ENCODE results near the gene TMEM200A. TPM values are rescaled to one million over a fixed set of nuclear protein-coding genes. Genes with fewer than 3 reads are reported as not detected.

Gene TMEM200A
- total RNA-seq, 2 donors from 2014 or later, result 0.66 to 1.0 TPM

- no peak for TF ChIP-seq POLR2A (IDR thresholded peaks at IDR 0.05)
- TF ChIP-seq CTCF (IDR thresholded peaks at IDR 0.05), result no peak
- H3K4me3 ChIP-seq, result no peak overlapping the region
- no peaks in the 10 kb centered on the region for H3K9me3 ChIP-seq
- no peaks in the 10 kb centered on the region for H3K36me3 ChIP-seq (replicated peaks in 1 of 2; ENCODE audit: insufficient read depth in 1 of 2, low read depth in 2 of 2)
- H3K4me1 ChIP-seq, result no peaks in the 10 kb centered on the region
- WGBS, 2 donors, result 66 to 76% methylated on average over 4 of the region's 4 CpGs
- no peaks in the 10 kb centered on the region for H3K27me3 ChIP-seq
- DNase-seq, result no peak
- intact Hi-C loops (cut with DNase I), result no loop called here
- no peak overlapping the region for H3K27ac ChIP-seq
- no peak for ATAC-seq
Observed at GRCh38 chr6:130457605-130458004, 91.8 kb downstream of the TMEM200A start.

DNA sequence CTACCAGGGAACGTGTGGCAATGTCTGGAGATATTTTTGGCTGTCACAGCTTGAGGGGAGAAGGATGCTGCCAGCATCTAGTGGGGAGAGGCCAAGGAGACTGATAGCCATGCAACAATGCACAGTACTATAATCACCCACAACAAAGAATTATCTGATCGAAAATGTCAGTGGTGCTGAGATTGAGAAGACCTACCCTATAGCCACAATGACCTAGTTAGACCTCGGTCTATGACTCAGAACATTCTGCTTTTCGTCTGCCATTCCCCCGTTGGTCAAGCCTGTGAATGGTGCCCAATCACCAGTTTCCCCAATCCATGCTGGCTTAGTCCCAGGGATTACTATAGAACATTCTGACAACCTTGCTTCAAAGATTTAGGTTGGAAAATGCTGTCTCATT, 93.5 kb downstream of the TMEM200A start:
- Histone ChIP-seq H3K36me3 (replicated peaks in 1 of 2; ENCODE audit: insufficient read depth in 1 of 2, low read depth in 2 of 2) (no peaks in the 10 kb centered on the region), H3K4me1 (no peaks in the 10 kb centered on the region), H3K9me3 (no peaks in the 10 kb centered on the region), H3K4me3 (no peak overlapping the region), H3K27me3 (no peaks in the 10 kb centered on the region), H3K27ac (no peak overlapping the region)
- ATAC-seq (no peak), DNase-seq (no peak)
- WGBS, 2 donors, result 48 to 59% methylated on average over 5 of the region's 5 CpGs
- intact Hi-C loops (cut with DNase I), result no loop called here
- TF ChIP-seq CTCF (IDR thresholded peaks at IDR 0.05) (no peak), POLR2A (IDR thresholded peaks at IDR 0.05) (no peak)

DNA sequence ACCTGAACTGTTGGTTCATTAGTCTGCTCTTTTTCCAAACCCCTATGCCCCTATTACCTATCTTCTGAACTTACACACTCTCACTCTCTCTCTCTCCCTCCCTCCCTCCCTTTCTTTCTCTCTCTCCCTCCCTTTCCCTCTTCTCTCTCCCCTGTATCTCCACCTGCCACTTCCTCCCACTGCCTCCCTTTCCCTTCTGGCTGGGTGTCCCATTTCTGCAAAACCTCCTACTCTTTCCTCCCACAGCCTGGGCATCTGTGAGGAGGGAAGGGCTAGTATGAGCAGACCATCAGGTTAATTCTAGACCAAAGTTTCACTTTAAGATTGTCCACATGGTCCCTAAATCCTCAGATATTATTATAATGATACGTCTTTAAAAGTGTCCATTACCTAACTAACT, 95.1 kb downstream of the TMEM200A start:
- no peak for DNase-seq

GRCh38 chr6:130466052-130466747, 100.4 kb downstream of the TMEM200A start:
- WGBS, 2 donors, result 47 to 51% methylated on average over 9 of the region's 9 CpGs
- Histone ChIP-seq H3K4me1 (no peaks in the 10 kb centered on the region), H3K27ac (no peak overlapping the region), H3K9me3 (no peaks in the 10 kb centered on the region), H3K4me3 (no peak overlapping the region), H3K36me3 (replicated peaks in 1 of 2; ENCODE audit: insufficient read depth in 1 of 2, low read depth in 2 of 2) (no peaks in the 10 kb centered on the region), H3K27me3 (no peaks in the 10 kb centered on the region)
- intact Hi-C loops (cut with DNase I), result no loop called here
- DNase-seq (no peak), ATAC-seq (no peak)
- no peak for TF ChIP-seq POLR2A (IDR thresholded peaks at IDR 0.05)
- no peak for TF ChIP-seq CTCF (IDR thresholded peaks at IDR 0.05)

More for the DNA sequence above, 95.1 kb downstream of the TMEM200A start:
- Histone ChIP-seq H3K36me3 (replicated peaks in 1 of 2; ENCODE audit: insufficient read depth in 1 of 2, low read depth in 2 of 2) (no peaks in the 10 kb centered on the region), H3K4me3 (no peak overlapping the region), H3K4me1 (no peaks in the 10 kb centered on the region), H3K27me3 (no peaks in the 10 kb centered on the region), H3K9me3 (no peaks in the 10 kb centered on the region), H3K27ac (no peak overlapping the region)
- WGBS, 2 donors, result 73% methylated on average over 1 of the region's 1 CpG
- no peak for ATAC-seq
- TF ChIP-seq CTCF (IDR thresholded peaks at IDR 0.05) (no peak), POLR2A (IDR thresholded peaks at IDR 0.05) (no peak)
- intact Hi-C loops (cut with DNase I), result no loop called here

- Histone ChIP-seq H3K27me3 (no peaks in the 10 kb centered on the region), H3K4me1 (no peaks in the 10 kb centered on the region), H3K9me3 (no peaks in the 10 kb centered on the region), H3K4me3 (no peak overlapping the region), H3K36me3 (replicated peaks in 1 of 2; ENCODE audit: insufficient read depth in 1 of 2, low read depth in 2 of 2) (no peaks in the 10 kb centered on the region), H3K27ac (no peak overlapping the region)
- 40 to 49% methylated on average over 5 of the region's 5 CpGs for WGBS, 2 donors
- TF ChIP-seq CTCF (IDR thresholded peaks at IDR 0.05) (no peak), POLR2A (IDR thresholded peaks at IDR 0.05) (no peak)
- no peak for ATAC-seq
- no peak for DNase-seq
- intact Hi-C loops (cut with DNase I), result no loop called here
Observed at GRCh38 chr6:130466748-130467061, 100.9 kb downstream of the TMEM200A start.

Measured in body of pancreas (tissue), 4 donors.